ENCODE data around the gene PITPNM3. TPM values are rescaled to one million over a fixed set of nuclear protein-coding genes. Genes with fewer than 3 reads are reported as not detected.

The PITPNM3 gene
- polyA plus RNA-seq, 3 donors = 0.61 to 1.6 (median 1.1) TPM

- 93 to 95% (median 94%) methylated on average over 4 of the region's 4 CpGs for WGBS, 3 donors
- no peak overlapping the region for H3K27ac ChIP-seq (ENCODE audit: low read depth, low read length)
Observed at GRCh38 chr17:6542577-6542976, 13.8 kb downstream of the PITPNM3 start.

DNA sequence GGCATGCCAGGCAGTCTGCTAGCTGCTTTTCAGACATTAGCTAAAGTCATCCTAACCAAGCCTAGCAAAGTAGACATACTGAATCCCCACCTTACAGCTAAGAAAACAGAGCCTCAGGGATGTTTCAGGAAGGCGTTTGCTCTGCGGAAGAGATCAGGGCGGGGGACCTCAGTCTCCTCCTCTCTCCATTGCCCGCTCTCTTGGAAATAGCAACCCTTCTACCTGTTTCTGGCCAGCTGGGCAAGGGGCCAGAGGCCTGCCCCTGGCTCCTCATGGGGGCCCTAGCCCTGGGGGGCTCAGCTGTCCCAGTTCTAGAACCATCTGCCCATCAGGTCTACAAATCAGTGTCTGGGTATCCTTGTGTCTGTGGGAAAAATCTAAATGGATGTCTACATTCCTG is 14.5 kb downstream of the PITPNM3 start:
- H3K27ac ChIP-seq (ENCODE audit: low read depth, low read length) = no peak overlapping the region
- WGBS, 3 donors = 92 to 94% (median 92%) methylated on average over 4 of the region's 4 CpGs

DNA sequence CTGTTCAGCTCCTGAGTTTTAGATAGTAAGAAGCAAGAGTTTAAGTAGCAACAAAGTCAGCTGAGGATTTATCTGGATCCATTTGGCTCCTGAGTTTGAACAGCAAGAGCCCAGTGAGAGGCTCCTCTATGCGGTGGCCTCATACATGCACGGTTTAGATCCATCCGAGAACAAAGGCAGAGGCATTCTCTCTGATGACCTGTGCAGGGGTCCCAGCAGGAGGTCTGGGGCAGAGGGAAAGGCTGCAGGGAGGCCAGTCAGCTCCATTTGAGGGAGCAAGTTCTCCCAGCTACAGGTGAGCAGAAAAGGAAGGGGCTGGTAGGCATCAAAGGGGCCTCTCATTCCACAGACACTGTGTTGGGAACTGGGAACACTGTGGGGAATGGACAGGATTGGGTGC is 16.5 kb downstream of the PITPNM3 start:
- 63 to 73% (median 72%) methylated on average over 3 of the region's 3 CpGs for WGBS, 3 donors
- no peak overlapping the region for H3K27ac ChIP-seq (ENCODE audit: low read depth, low read length)

DNA sequence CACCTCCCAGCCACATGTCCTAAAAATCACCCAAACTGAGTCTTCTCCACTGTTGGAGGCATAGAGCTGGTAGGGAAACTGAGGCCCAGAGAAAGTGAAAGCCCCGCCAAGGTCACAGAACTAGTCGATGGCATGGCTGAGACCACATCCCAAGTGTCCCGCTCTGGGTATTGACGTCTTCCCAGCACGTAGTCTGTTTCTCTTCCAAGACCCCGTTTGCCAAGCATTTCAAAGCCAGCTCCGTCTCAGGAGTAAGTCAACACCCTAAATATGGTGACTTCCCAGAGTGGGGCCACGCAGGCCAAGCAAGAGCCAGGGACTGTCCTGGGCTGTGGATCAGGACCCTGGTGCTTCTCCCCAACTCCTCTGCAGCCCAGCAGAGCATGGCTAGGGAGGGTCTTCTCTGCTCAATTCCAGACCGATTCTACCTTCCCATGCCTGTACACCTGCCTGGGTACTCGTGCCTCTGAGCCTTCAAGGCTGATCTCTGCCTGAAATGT is 19.7 kb downstream of the PITPNM3 start:
- 90 to 94% (median 91%) methylated on average over 10 of the region's 10 CpGs for WGBS, 3 donors
- H3K27ac ChIP-seq (ENCODE audit: low read depth, low read length) = no peak overlapping the region

- 61 to 84% (median 82%) methylated on average over 10 of the region's 10 CpGs for WGBS, 3 donors
- H3K27ac ChIP-seq (ENCODE audit: low read depth, low read length) = no peak overlapping the region
Observed at GRCh38 chr17:6536053-6536452, 20.3 kb downstream of the PITPNM3 start.

DNA sequence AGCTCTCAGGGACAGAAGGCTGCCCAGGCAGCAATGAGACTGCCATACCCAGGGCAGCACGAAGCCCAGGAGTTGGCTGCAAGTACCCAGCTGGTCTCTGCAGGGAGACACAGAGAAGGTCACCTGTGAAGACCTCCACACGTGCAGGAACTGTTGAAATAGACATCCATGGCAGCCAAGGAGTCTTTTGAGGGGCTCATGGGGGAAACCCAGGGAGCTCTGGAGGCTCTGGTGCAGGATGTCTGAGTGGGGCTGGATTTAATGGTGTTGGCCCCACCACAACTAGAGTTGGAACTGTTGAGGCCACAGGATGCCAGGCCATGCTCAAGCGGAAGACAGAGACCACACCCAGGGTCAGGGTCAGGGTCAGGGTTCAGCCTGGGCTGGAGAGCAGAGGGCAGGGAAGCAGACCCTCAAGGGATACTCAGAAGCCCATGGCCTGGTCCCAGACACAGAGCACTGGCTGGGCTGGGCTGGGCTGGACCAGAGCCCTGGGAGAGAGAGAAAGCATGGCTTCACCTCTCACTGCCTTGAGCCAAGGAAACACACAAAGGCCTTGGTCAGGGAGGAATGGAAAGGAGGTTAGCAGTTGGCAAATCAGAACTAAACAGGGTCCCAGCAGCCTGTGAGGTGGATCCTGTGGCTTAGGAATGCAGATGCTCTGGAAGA is 21.4 kb downstream of the PITPNM3 start:
- WGBS, 3 donors = 71 to 79% (median 72%) methylated on average over 3 of the region's 3 CpGs
- no peak overlapping the region for H3K27ac ChIP-seq (ENCODE audit: low read depth, low read length)

- WGBS, 3 donors = 56 to 82% (median 66%) methylated on average over 5 of the region's 5 CpGs
- H3K27ac ChIP-seq (ENCODE audit: low read depth, low read length) = no peak overlapping the region
Observed at GRCh38 chr17:6532441-6532885, 23.9 kb downstream of the PITPNM3 start.

DNA sequence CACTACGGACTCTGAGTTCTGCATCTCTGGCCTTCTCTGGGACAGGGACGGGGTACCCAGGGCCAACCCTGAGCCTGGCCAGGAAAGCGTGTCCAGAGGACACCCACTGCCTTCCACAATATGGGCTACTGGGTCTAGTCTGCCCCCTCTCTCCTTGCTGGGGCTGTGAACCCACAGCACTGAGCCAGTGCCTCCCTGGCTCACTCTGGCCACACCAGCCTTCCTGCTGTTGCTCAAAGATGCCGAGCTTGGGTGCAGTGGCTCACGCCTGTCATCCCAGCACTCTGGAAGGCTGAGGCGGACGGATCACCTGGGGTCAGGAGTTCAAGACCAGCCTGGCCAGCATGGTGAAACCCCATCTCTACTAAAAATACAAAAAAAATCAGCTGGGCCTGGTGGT is 24.8 kb downstream of the PITPNM3 start:
- WGBS, 3 donors = 81 to 89% (median 83%) methylated on average over 7 of the region's 7 CpGs

DNA sequence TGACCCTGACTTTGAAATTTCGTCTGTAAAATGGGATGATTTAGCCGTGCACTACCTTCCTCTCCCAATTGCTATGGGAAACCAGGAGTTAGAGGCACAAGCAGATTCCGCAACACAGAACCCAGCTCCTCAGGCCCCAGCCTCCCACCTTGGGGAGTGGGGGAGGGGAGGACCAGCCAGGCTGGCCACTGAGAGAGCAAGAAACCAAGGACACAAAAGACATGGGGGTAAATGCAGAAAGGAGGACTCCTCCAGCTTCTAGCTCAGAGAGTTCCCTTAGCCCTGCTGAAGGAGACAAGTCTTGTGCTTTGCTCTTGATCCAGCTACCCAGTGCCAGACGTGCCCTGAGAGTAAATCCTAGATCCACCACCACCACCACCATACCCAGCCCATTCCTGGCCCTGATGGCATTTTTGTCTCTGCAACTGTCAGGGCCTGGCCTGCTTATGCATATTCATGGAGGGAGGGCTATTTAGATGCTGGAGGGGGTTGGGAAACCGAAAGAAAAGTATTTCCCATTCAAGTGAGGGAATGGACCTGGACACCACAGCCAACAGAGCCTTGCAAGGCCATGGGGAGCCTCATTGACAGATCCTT is 25.9 kb downstream of the PITPNM3 start:
- 80 to 84% (median 83%) methylated on average over 5 of the region's 5 CpGs for WGBS, 3 donors

More for the DNA sequence above, 24.8 kb downstream of the PITPNM3 start:
- no peak overlapping the region for H3K27ac ChIP-seq (ENCODE audit: low read depth, low read length)

GRCh38 chr17:6528557-6528956 is 27.8 kb downstream of the PITPNM3 start:
- no peak overlapping the region for H3K27ac ChIP-seq (ENCODE audit: low read depth, low read length)
- WGBS, 3 donors = 58 to 64% (median 59%) methylated on average over 3 of the region's 3 CpGs

More for the DNA sequence above, 25.9 kb downstream of the PITPNM3 start:
- H3K27ac ChIP-seq (ENCODE audit: low read depth, low read length) = no peak overlapping the region

GRCh38 chr17:6526362-6527152 is 29.8 kb downstream of the PITPNM3 start:
- WGBS, 3 donors = 87 to 88% (median 87%) methylated on average over 6 of the region's 6 CpGs
- H3K27ac ChIP-seq (ENCODE audit: low read depth, low read length) = no peak overlapping the region

GRCh38 chr17:6525731-6526130 is 30.6 kb downstream of the PITPNM3 start:
- no peak overlapping the region for H3K27ac ChIP-seq (ENCODE audit: low read depth, low read length)
- WGBS, 3 donors = 83 to 88% (median 83%) methylated on average over 2 of the region's 2 CpGs

GRCh38 chr17:6525141-6525540 is 31.2 kb downstream of the PITPNM3 start:
- H3K27ac ChIP-seq (ENCODE audit: low read depth, low read length) = no peak overlapping the region
- 84 to 88% (median 87%) methylated on average over 4 of the region's 4 CpGs for WGBS, 3 donors

DNA sequence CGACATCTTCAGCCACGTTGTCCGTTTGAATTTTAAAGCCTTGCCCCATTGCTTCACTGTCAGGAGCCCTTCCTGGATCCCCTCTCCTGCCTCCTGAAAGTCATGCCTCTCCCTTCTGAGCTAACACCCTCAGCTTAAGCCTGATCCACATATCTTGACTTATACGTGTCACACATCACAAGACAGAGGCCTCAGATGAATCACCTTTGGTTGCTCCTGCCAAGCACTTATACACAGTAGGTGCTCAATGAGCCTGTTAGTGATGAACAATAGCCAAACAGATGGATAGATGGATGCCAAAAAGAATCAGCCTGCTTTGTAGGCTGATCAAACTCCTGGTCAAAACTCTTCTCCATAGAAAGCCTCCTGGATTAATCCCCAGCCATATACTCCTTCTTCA is 31.8 kb downstream of the PITPNM3 start:
- no peak overlapping the region for H3K27ac ChIP-seq (ENCODE audit: low read depth, low read length)

DNA sequence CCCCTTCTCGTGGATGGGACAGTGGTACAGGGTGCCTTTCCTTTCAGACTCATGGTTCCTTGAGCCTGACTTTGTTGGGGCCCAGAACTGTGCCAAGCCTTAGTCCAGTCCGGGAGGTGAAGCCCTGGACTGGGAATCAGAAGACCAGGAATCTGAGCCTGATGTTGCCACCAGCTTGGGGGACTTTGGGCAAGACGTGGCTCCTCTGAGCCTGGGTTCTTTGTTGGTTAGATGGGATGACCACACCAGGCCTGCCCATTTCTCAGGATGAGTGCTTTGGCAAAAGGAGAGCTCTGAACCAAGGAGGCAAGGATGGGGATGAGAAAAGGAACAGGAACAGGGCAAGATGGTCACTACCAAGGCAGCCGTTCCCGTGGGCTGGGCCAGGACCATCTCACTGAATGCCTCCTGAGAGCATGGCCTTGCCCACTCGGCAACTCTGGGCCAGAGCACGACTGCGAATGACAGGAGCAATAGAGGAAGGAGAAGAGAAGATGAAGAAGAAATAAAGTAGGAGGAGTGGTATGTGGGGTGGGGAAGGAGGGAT is 32.5 kb downstream of the PITPNM3 start:
- no peak overlapping the region for H3K27ac ChIP-seq (ENCODE audit: low read depth, low read length)
- WGBS, 3 donors = 82 to 84% (median 82%) methylated on average over 8 of the region's 8 CpGs

More for the DNA sequence above, 31.8 kb downstream of the PITPNM3 start:
- 90 to 91% (median 91%) methylated on average over 4 of the region's 4 CpGs for WGBS, 3 donors

DNA sequence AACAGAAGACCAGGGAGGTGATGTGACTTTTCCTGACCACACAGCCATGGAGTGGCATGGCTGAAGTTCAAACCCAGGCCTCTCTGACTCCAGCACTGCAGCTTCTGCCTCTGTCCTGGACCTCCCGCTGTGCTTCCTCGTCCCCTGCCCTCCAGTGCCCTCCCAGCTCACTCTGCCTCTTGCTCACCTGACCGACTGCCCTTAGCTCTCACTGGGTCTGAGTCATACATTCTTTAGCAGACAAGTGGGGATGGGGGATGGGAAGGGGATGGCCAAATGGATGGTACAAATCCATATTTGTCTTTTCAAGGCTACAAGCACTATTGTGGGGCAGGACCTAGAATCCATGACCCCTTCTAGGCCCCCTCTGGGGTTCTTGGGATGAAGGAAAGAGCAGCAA is 33.0 kb downstream of the PITPNM3 start:
- WGBS, 3 donors = 69 to 80% (median 76%) methylated on average over 3 of the region's 3 CpGs
- H3K27ac ChIP-seq (ENCODE audit: low read depth, low read length) = no peak overlapping the region

DNA sequence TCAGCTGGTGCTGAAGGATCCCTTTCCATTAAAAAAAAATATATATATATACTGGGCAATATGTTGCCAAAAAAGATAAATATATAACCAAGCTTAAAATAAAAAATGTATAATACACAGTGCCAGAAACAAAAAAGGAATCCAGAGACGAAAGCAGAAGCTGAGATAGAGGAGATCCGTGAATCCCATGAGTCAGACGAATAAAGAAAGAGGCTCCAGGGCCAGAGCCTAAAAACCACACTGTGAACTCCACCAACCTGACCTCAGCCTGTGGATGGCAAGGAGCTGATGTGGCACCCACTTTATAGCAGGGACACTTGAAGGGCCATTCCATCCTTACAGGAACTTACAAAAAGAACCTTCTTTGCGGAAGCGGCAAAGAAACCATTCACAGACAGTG is 34.8 kb downstream of the PITPNM3 start:
- H3K27ac ChIP-seq (ENCODE audit: low read depth, low read length) = no peak overlapping the region
- WGBS, 3 donors = 93 to 98% (median 95%) methylated on average over 5 of the region's 5 CpGs

DNA sequence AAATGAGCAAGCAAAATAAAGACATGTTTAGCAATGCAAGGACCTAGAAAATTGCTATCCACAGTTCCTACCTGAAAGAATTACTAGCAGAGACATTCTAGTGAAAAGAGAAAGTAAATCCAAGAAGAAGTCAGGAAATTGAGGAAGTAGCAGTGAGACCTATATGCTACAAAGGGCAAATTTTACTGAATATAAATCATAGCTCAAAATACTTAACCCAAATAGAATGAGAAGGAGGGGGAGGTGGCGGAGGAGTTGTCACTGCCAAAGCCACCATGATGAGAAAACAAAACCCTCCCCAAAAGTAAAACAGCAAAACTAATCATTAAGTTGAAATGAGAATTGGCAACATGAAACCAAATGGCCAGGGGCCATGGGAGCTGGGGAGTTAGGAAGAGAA is 39.3 kb downstream of the PITPNM3 start:
- WGBS, 3 donors = 63 to 93% (median 65%) methylated on average over 1 of the region's 1 CpG
- no peak overlapping the region for H3K27ac ChIP-seq (ENCODE audit: low read depth, low read length)

GRCh38 chr17:6514371-6514770 is 42.0 kb downstream of the PITPNM3 start:
- 77 to 92% (median 80%) methylated on average over 3 of the region's 3 CpGs for WGBS, 3 donors
- H3K27ac ChIP-seq (ENCODE audit: low read depth, low read length) = no peak overlapping the region

Data from adipose tissue (tissue), 3 donors.